Measurements from ENCODE around the gene CST7.

- TF ChIP-seq EZH2 (IDR thresholded peaks at IDR 0.05) = no peak
- no peak for TF ChIP-seq POLR2AphosphoS5 (IDR thresholded peaks at IDR 0.05; ENCODE audit: borderline replicate concordance, low read depth, low read length)
Measured at GRCh38 chr20:24998121-24998520, 49.1 kb downstream of the CST7 start.
